GM03348 (cell line): Measurements from ENCODE around the gene SOWAHC.
A peak's percentile ranks its signal among the peaks of the same experiment; 100 is the strongest.
"Not testable (repeated sequence)": the region's sequence is repeated elsewhere in the genome, so short reads cannot be mapped to it uniquely, and the experiment has no call there.

Source experiments
- DNase-seq: peaks from one replicate; pipeline ENCODE4 v3.0.0; 2012; ENCODE audit warnings: low spot score

SOWAHC gene

GRCh38 chr2:109615637-109616144 lies 1.5 kb downstream of the SOWAHC start:
- no peak for DNase-seq

GRCh38 chr2:109616184-109616583 lies 2.0 kb downstream of the SOWAHC start:
- no peak for DNase-seq

- no peak for DNase-seq
Measured at GRCh38 chr2:109619032-109619615, 5.0 kb downstream of the SOWAHC start.

DNA sequence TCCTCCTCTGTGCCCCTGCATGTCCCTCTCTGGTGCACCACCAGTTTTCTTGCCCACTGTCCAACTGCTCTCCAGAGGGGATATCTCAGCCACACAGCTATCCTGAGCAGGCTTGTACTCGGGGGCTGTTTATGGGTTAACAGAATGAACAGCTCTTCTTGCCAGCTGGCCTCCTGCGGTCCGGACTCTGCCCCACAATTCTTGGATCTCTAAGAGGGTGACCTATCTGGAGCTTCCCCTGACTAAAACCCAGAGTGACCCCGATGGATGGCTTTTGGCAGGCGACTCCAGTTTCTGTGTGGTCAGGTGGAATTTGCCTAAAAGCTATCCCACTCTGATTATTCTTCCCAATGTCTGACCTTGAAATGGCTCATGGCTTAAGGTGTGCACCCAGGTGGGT lies 9.1 kb downstream of the SOWAHC start:
- no peak for DNase-seq

DNA sequence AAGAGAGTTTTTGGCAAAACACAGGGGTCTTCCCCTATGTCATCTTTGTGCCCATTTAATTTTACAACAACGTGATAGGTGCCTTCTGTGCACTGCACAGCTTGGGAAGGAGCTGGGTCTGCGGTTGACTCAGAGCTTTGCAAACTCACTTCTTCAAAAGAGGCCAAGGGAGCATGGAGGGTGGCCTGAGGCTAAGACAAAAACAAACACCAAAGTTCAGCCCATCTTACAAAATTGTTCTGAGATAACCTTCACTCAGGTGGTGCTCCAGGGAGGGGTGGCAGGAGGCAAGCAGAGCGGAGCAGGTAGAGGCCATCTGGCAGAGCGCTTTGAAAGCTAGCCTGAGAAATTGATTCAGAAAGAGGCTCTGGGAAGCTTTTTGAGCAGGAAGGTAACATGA lies 9.8 kb downstream of the SOWAHC start:
- DNase-seq = no peak

DNA sequence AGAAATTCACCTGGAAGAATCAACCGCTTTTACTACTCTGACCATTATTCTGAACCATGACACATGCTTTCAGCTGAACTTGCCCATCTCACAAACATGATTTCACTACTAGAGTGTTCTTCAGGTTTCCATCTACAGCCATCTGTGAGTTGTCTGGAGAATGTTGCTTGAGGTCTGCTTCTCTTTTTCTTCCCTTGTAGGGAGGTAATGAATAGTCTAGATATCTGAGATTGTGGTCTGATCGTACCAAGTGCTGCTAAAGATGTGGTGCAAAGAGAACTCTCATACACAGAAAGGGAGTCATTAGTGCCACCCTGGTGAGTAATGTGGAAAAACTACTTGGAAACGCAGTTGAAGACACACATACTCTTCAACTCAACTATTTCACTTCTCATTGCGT lies 10.2 kb downstream of the SOWAHC start:
- DNase-seq = no peak

GRCh38 chr2:109628321-109628720 lies 14.2 kb downstream of the SOWAHC start:
- not testable (repeated sequence) for DNase-seq

- no peak for DNase-seq
Measured at GRCh38 chr2:109629867-109630266, 15.7 kb downstream of the SOWAHC start.

DNA sequence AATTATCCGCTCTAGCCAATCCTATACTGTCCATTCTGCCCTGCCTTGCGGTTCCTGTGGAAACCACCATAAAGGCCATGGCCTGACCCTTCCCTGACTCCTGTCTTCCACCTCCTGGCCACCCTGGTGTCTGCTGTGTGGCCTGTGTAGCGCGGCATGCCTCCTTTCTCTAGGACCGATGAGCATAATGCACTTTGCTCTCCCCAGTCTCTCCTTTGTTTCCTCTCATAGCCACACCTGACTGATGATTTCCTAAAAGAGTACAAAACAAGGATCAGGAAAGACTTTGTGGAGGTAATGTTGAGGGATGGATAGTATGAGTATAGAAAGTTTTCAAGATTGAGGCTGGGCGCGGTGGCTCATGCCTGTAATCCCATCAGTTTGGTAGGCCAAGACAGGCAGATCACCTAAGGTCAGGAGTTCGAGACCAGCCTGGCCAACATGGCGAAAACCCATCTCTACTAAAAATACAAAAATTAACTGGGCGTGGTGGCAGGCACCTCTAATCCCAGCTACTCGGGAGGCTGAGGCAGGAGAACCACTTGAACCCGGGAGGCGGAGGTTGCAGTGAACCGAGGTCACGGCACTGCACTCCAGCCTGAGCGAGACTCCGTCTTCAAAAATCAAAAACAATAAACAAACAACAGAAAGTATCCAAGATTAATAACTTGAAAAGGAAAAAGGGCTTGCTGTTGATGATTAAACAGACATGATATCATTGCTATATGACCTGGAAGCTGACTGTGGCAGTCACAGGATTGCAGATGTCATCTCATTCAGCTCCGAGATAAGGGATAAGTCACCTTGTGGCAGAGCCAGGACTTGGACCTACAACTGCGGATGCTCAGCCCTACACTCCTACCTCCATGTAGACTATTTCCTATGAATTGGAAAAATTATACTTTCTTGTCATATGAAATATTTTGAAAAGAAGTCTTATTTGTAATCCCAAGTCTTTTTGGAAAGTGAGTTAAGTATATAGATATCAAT lies 16.6 kb downstream of the SOWAHC start:
- no peak for DNase-seq

GRCh38 chr2:109631741-109632140 lies 17.6 kb downstream of the SOWAHC start:
- DNase-seq = no peak

- no peak for DNase-seq
Measured at GRCh38 chr2:109632158-109632789, 18.1 kb downstream of the SOWAHC start.

DNA sequence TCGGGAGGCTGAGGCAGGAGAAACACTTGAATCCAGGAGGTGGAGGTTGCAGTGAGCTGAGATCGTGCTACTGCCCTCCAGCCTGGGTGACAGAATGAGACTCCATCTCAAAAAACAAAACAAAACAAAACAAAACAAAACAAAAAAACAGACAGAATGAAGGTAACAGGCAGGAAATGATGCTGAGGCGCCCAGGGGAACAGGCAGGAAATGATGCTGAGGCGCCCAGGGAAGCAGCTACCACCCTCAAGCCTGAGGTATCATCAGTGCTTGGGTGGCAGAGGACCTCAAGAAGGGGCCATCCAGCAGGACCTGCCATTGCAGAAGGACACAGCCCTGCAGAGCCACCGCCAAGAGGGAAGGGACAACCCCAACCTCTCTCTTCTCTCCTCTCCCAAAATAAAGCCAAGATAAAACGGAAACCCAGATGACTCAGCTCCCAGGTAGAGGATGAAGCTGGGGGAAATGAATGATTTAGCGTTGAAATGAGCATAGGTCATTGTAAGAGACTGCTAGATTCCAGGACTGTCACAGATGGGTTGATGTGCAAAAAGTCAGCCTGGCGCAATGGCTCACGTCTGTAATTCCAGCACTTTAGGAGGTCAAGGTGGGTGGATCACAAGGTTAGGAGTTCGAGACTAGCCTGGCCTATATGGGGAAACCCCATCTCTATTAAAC lies 19.3 kb downstream of the SOWAHC start:
- no peak for DNase-seq

DNA sequence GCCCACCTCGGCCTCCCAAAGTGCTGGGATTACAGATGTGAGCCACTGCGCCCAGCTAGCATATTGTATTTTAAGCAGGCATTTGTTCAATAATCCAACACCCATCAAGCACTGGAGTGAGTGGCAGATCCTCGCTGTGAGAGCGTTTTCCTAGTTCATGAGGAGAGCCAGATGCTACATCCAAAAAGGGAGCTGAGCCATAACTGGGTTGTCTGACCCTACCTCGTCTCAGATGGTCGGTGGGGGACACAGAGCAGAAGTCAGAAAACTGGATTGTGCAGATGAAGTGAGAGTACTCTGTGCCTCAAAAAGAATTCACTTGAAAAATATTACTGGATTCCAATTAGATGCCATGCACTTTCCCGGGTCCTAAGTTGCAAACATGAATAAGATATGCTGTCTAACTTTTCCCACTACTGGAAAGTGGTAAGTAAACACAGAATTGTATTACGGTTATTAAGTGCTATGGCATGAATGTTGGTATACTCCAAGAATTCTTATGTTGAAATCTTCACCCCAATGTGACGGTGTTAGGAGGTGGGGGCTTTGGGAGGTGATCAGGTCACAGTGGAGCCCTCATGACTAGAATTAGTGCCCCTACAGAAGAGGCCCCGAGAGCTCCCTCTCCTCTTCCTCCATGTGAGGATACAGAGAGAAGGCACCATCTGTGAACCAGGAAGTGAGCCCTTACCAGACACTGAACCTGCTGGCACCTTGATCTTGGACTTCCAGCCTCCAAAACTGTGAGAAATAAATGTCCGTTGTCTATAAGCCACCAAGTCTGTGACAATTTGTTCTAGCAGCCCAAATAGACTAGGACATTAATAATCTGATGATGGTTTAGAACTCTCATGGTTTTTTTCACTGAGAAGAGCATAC lies 21.5 kb downstream of the SOWAHC start:
- no peak for DNase-seq

DNA sequence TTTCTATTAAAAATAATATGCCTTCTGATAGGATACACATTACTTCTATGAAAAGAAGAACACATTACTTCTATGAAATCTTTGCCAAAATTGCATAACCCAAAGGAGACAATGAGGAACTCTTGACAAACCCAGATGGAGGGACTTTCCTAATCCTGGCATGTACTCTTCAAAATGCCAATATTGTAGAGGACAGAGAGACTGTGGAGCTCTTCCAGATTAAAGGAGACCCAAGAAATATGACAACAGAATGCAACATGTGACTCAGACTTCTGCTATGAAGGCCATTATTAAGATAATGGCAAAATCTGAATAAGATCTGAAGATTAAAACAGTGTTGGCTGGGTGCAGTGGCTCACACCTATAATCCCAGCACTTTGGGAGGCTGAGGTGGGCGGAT lies 22.2 kb downstream of the SOWAHC start:
- peak; percentile 49 for DNase-seq

- no peak for DNase-seq
Measured at GRCh38 chr2:109637749-109638570, 23.8 kb downstream of the SOWAHC start.

GRCh38 chr2:109638795-109639194 lies 24.6 kb downstream of the SOWAHC start:
- no peak for DNase-seq

- DNase-seq = not testable (repeated sequence)
Measured at GRCh38 chr2:109640000-109640399, 25.8 kb downstream of the SOWAHC start.

GRCh38 chr2:109644571-109645275 lies 30.6 kb downstream of the SOWAHC start:
- peak; percentile 39 for DNase-seq

- DNase-seq = no peak
Measured at GRCh38 chr2:109645412-109646184, 31.4 kb downstream of the SOWAHC start.
